Left colon (tissue), 2 donors: ENCODE measurements around the gene SAMD8. TPM values are rescaled to one million over a fixed set of nuclear protein-coding genes. Genes with fewer than 3 reads are reported as not detected.
A peak's percentile ranks its signal among the peaks of the same experiment; 100 is the strongest.

Experiments used
- ATAC-seq: fragments of 200-7000 bp; cut with Tn5 transposase; one replicate; pipeline ENCODE4 v1.9.1; 2020; ENCODE audit warnings: mild to moderate bottlenecking, moderate library complexity
- DNase-seq, 2 donors: peaks; one replicate each; pipeline ENCODE4 v3.0.0-alpha.2; 2020
- intact Hi-C, 2 donors: fragments of 100-400 bp; cut with DNase I in 1 of 2; cut with micrococcal nuclease in 1 of 2; formaldehyde crosslinking; loops; one replicate each; pipeline versions ENCODE4 v1.11.2 to v1.14.0; 2022; cut with DNase I, micrococcal nuclease
- total RNA-seq, 2 donors: library from RNA; stranded (reverse); fragmentation: NEBNext Ultra II Directional; extraction: Animal tissue kit (Norgen Biotek cat#: 25700); gene quantifications; one replicate each; pipeline ENCODE4 v1.2.1, GENCODE V29; 2021
- donor health status: DM: no; HTN: no; CAD: no.
- donor health status: DM: yes; HTN: yes; CAD: no.

SAMD8 gene
- total RNA-seq, 2 donors from 2014 or later, result 12.0 to 20.3 TPM

GRCh38 chr10:75229971-75230370, 118.5 kb downstream of the SAMD8 start:
- no peak for ATAC-seq
- DNase-seq, result peak in 1 of 2 donors; percentile 8
- intact Hi-C loops, result loop anchor here in 1 of 2 donors (5.0 to 10.0 kb wide), 2 partner anchors 45 to 113 kb away; no protein-coding TSS in a partner anchor

- ATAC-seq, result peak; percentile 23
- intact Hi-C loops, result loop anchor here in 1 of 2 donors (10.0 kb wide), 1 partner anchor 46 kb away; no protein-coding TSS in a partner anchor
These were observed 119.2 kb downstream of the SAMD8 start for GRCh38 chr10:75230600-75231038.

More at GRCh38 chr10:75230600-75231038, 119.2 kb downstream of the SAMD8 start:
- peak; percentile 88 to 96 for DNase-seq

Other genes starting within 250 kb of the SAMD8 start
- 100 to 1,000 TPM; 288 to 359 TPM for gene VDAC2, start 99.1 kb downstream of the SAMD8 start, total RNA-seq
- gene COMTD1, start 124.3 kb downstream of the SAMD8 start, total RNA-seq, result 10 to 100 TPM; 81.7 to 82.4 TPM